Left hindlimb (tissue), 1 donor: ENCODE measurements around the gene RBP3.

Experiments
- DNase-seq: peaks from one replicate; pipeline ENCODE4 v3.0.0-alpha.2; 2018

The RBP3 gene

DNA sequence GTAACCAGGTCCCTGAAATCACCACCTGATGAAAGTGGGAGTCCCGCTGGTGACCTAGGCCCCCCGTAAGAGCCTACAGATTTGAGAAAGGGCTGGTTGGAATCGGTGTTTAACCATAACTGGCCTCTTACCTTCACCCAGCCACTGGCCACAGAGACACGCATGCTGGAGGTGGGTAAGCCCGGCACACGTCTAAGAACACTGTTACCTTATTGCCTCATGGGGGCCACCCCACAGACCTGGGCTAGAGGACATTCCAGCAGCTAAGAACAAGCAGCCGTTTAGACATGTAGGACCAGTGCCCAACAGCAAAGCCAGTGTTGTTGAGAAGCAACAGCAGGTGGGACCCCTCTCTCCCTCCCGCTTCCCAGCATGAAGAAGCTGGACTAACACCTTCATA lies 28.4 kb upstream of the RBP3 start:
- DNase-seq = no peak

- DNase-seq = no peak
Observed at GRCh38 chr10:47320812-47321211, 27.4 kb upstream of the RBP3 start.

GRCh38 chr10:47321521-47322195 lies 26.5 kb upstream of the RBP3 start:
- DNase-seq = no peak

DNA sequence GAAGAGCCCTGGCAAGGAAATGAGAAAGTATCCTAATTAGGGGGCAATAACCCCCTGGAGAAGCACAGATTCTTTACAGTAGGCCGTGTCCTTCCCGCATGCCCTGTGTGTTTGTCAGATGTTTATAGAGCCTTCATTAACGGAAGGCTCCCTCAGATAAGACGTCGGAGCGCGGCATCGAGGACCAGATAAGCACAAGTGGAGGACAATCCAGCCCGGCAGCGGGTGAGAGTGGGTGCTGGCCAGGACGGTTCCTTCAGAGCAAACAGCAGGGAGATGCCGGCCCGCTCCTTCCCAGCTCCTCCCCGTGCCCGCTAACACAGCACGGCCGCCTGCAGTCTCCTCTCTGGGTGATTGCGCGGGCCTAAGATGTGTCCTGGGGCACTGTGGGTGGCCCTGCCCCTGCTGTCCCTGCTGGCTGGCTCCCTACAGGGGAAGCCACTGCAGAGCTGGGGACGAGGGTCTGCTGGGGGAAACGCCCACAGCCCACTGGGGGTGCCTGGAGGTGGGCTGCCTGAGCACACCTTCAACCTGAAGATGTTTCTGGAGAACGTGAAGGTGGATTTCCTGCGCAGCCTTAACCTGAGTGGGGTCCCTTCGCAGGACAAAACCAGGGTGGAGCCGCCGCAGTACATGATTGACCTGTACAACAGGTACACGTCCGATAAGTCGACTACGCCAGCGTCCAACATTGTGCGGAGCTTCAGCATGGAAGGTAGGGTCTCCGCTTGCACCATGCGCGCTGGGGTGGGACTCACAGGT lies 25.7 kb upstream of the RBP3 start, which contains the start of gene GDF2:
Gene GDF2 (plus strand): TSS at position 155 of the 762 bp plus-strand sequence. CDS start 215 bp downstream, at position 370.
- no peak for DNase-seq

GRCh38 chr10:47323087-47323486 lies 25.1 kb upstream of the RBP3 start:
- no peak for DNase-seq

DNA sequence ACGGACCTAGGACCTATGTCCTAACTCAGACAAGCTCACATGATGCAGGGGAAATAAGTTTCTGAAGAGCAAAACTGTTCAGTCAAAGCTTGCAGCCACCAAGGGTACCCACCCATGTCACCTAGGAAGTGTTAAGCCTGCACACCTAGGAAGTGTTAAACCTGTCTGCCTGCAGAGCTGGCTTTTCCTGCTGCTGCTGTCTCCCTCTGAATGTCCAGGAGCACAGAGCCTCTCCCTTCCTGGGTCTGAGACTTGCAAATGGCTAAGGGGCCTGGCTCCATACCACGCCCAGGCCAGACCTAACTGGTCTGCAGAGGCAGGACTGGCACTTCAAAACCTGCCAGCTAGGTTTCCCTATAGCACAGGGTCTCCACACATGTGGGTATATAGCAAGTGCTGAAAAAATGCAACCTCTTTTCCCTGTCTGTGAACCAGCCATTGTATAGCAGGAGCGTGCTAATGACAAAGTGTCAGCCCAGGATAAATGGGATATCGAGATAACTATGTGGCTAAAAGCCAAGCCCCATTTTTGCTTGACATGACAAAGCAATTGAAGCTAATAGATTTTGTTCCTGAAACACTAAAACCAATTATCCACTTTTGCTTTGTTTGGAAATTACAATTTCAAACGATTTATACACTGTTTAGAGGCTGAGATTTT lies 24.4 kb upstream of the RBP3 start:
- no peak for DNase-seq

DNA sequence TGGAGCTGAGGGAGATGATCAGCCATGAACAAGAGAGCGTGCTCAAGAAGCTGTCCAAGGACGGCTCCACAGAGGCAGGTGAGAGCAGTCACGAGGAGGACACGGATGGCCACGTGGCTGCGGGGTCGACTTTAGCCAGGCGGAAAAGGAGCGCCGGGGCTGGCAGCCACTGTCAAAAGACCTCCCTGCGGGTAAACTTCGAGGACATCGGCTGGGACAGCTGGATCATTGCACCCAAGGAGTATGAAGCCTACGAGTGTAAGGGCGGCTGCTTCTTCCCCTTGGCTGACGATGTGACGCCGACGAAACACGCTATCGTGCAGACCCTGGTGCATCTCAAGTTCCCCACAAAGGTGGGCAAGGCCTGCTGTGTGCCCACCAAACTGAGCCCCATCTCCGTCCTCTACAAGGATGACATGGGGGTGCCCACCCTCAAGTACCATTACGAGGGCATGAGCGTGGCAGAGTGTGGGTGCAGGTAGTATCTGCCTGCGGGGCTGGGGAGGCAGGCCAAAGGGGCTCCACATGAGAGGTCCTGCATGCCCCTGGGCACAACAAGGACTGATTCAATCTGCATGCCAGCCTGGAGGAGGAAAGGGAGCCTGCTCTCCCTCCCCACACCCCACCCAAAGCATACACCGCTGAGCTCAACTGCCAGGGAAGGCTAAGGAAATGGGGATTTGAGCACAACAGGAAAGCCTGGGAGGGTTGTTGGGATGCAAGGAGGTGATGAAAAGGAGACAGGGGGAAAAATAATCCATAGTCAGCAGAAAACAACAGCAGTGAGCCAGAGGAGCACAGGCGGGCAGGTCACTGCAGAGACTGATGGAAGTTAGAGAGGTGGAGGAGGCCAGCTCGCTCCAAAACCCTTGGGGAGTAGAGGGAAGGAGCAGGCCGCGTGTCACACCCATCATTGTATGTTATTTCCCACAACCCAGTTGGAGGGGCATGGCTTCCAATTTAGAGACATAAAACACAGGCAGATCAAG lies 22.6 kb upstream of the RBP3 start:
- no peak for DNase-seq

GRCh38 chr10:47326306-47326926 lies 21.7 kb upstream of the RBP3 start:
- no peak for DNase-seq

GRCh38 chr10:47326927-47327330 lies 21.2 kb upstream of the RBP3 start:
- no peak for DNase-seq

DNA sequence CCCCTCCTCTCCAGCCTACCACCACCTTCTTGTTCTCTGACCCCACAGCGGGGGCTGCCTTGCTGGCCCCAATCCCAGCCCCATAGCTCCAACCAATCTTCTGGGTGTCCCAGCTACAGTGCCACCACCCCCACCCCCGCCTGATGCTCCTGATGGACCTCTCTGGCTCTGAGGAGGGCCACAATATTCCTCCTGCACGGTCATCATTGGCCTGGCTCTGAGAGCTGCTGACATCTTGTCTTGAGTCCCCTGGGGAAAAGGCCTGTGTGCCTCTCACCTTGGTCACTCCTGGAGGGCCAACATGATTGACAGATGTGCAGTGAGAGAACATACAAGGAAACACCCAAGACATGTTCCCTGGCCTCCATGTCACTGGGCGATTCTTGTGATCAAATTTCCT lies 18.3 kb upstream of the RBP3 start:
- DNase-seq = no peak

- DNase-seq = no peak
Observed at GRCh38 chr10:47330366-47330765, 17.8 kb upstream of the RBP3 start.

DNA sequence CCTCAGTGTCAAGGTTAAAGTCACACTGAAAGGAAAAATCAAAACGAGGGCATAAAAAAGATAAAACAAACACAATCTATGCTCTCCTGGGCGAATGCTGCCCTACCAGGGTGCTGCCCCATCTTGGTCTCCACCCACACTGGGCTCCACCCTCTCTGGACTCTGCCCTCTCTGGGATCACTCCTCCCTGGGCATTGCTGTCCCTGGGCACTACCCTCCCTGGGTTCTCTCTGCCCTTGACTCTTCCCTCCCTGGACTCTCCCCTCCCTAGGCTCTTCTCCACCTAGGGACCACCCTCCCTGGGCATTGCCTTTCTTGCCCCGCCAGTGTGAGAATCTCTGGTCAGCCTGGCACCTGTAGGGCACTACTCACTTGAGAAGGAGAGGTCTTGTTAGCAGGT lies 17.4 kb upstream of the RBP3 start:
- DNase-seq = no peak

DNA sequence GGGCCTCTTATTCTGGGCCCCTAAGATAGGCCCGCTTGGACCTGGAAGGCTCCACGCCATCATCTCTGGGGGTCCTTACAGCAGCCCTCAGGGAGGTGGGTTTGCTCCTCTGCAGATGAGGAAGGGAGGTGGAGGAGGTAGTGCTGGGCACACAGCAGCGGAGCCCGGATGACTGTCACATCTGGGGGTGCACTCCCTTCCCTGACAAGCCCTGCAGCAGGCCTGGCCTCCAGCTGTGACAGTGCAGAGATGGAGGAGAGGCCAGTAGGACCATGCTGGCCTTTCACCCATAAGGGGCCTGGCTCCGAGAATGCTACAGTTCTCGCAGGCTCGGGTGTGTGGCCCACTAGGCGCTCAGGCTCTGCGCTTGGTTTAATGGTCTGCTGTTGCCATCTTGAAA lies 16.7 kb upstream of the RBP3 start:
- DNase-seq = no peak

GRCh38 chr10:47331954-47332353 lies 16.2 kb upstream of the RBP3 start:
- no peak for DNase-seq

- DNase-seq = no peak
Observed at GRCh38 chr10:47332371-47332770, 15.8 kb upstream of the RBP3 start.

- no peak for DNase-seq
Observed at GRCh38 chr10:47332946-47333345, 15.2 kb upstream of the RBP3 start.

GRCh38 chr10:47333532-47333931 lies 14.6 kb upstream of the RBP3 start:
- DNase-seq = no peak

- DNase-seq = no peak
Observed at GRCh38 chr10:47334466-47335295, 13.5 kb upstream of the RBP3 start.

GRCh38 chr10:47335906-47336305 lies 12.3 kb upstream of the RBP3 start:
- DNase-seq = no peak

- DNase-seq = no peak
Observed at GRCh38 chr10:47336387-47337134, 11.6 kb upstream of the RBP3 start.

GRCh38 chr10:47337310-47337709 lies 10.9 kb upstream of the RBP3 start:
- DNase-seq = no peak
